HepG2 (cell line): ENCODE measurements around the gene PALM. TPM values are rescaled to one million over a fixed set of nuclear protein-coding genes. Genes with fewer than 3 reads are reported as not detected.
"Not testable (repeated sequence)": the region's sequence is repeated elsewhere in the genome, so short reads cannot be mapped to it uniquely, and the experiment has no call there.

Experiments used
- ATAC-seq: fragments of 200-7000 bp; cut with Tn5 transposase; 3 replicates; pipeline ENCODE4 v1.9.1; 2020; ENCODE audit warnings: mild to moderate bottlenecking, moderate library complexity
- BruUV-seq: library from RNA; stranded (reverse); fragments of 400-500 nt; replicated peaks from 2 replicates; lab custom pipeline; 2021; lab: Mats Ljungman, UMichigan
- CTCF ChIA-PET: fragments of 300-600 bp; formaldehyde crosslinking; extraction: SDS; loops from one replicate; lab custom pipeline; 2021; ENCODE audit warnings: low total read pairs, inconsistent platforms, low intra/inter-chr PET ratio; lab: Yijun Ruan, JAX
- POLR2A ChIA-PET: fragments of 350-600 bp; sonication (Branson Sonifier 250); formaldehyde crosslinking; loops from one replicate; lab custom pipeline; 2020; ENCODE audit warnings: antibody characterized with exemption, inconsistent platforms; lab: Yijun Ruan, JAX
- DNase-seq: peaks from one replicate; pipeline ENCODE4 v3.0.0-alpha.2; 2015; ENCODE audit warnings: low spot score
- FAIRE-seq: peaks from 3 replicates; lab custom pipeline; 2011; peaks lifted over from hg19 to GRCh38; lab: Jason Lieb, UNC
- H2AFZ ChIP-seq: one replicate; pipeline ENCODE4 v1.6.1; 2011; ENCODE audit warnings: low read length, inconsistent platforms
- H3K27ac ChIP-seq: fragments of 300-600 bp; 3 replicates; pipeline ENCODE4 v1.8.0; 2011; ENCODE audit warnings: mixed run types, mild to moderate bottlenecking, mixed read lengths, low read length, inconsistent platforms; ENCODE audit not compliant: insufficient read depth; ENCODE audit errors: extremely low read length
- H3K27me3 ChIP-seq, 2 experiments: fragments of 200-600 bp in 1 of 2; 2 replicates in 1 of 2; 3 replicates in 1 of 2; pipeline versions ENCODE4 v1.6.0 to v1.8.0; 2011; ENCODE audit warnings: low read length in 2 of 2, mild to moderate bottlenecking in 2 of 2, moderate library complexity in 2 of 2, inconsistent platforms in 1 of 2; ENCODE audit not compliant: insufficient read depth in 2 of 2, control insufficient read depth in 1 of 2
- H3K36me3 ChIP-seq, 2 experiments: fragments of 200-600 bp in 1 of 2; replicated peaks in 1 of 2; 2 replicates in 1 of 2; 3 replicates in 1 of 2; pipeline versions ENCODE4 v1.5.1 to v1.8.0; 2011; ENCODE audit warnings: low read length in 2 of 2, inconsistent platforms in 1 of 2; ENCODE audit not compliant: insufficient read depth in 2 of 2, control insufficient read depth in 1 of 2
- H3K4me1 ChIP-seq: 2 replicates; pipeline ENCODE4 v1.5.1; 2012; ENCODE audit warnings: low read length, inconsistent platforms; ENCODE audit not compliant: insufficient read depth
- H3K4me2 ChIP-seq: 2 replicates; pipeline ENCODE4 v1.6.0; 2011; ENCODE audit warnings: low read depth, low read length, inconsistent platforms
- H3K4me3 ChIP-seq, 3 experiments: fragments of 200-600 bp in 1 of 3; sonication (generic), shearing (Covaris generic) in 1 of 3; replicated peaks in 1 of 3; 2 replicates each; pipeline ENCODE4 v1.5.1; 2011 to 2016; ENCODE audit warnings: low read length in 3 of 3, inconsistent platforms in 2 of 3, low read depth in 2 of 3, mild to moderate bottlenecking in 2 of 3, control low read depth in 1 of 3, mixed read lengths in 1 of 3; ENCODE audit not compliant: insufficient read depth in 1 of 3
- H3K79me2 ChIP-seq: one replicate; pipeline ENCODE4 v1.6.1; 2011; ENCODE audit warnings: low read length, inconsistent platforms; ENCODE audit not compliant: insufficient read depth
- H3K9ac ChIP-seq: 2 replicates; pipeline ENCODE4 v1.6.0; 2011; ENCODE audit warnings: mild to moderate bottlenecking, low read depth, low read length, inconsistent platforms; ENCODE audit not compliant: insufficient read depth
- H3K9me3 ChIP-seq: 2 replicates; pipeline ENCODE4 v1.5.1; 2012; ENCODE audit warnings: mild to moderate bottlenecking, low read length
- H4K20me1 ChIP-seq: 2 replicates; pipeline ENCODE4 v1.6.0; 2011; ENCODE audit warnings: inconsistent platforms, mild to moderate bottlenecking, low read length, moderate library complexity; ENCODE audit not compliant: insufficient read depth
- CHD4 ChIP-seq: fragments of 200-600 bp; sonication (generic); IDR thresholded peaks from 2 replicates; pipeline ENCODE4 v1.7.0; 2017; ENCODE audit warnings: mild to moderate bottlenecking, low read length, borderline replicate concordance
- ZMYM3 ChIP-seq: sonication (generic); formaldehyde crosslinking; IDR thresholded peaks from 2 replicates; pipeline ENCODE4 v1.5.1; 2020; ENCODE audit warnings: mild to moderate bottlenecking, missing genetic modification reagents
- ZNF496 ChIP-seq: sonication (generic); formaldehyde crosslinking; IDR thresholded peaks from 2 replicates; pipeline ENCODE4 v1.8.1; 2023; ENCODE audit warnings: mild to moderate bottlenecking, moderate library complexity, missing genetic modification reagents; ENCODE audit not compliant: insufficient replicate concordance
- ZNF788 ChIP-seq: sonication (generic); formaldehyde crosslinking; IDR thresholded peaks from 2 replicates; pipeline ENCODE4 v1.5.0; 2020; ENCODE audit warnings: mild to moderate bottlenecking, missing genetic modification reagents, borderline replicate concordance
- ZSCAN25 ChIP-seq: sonication (generic); formaldehyde crosslinking; IDR thresholded peaks from 2 replicates; pipeline ENCODE4 v1.8.0; 2022; ENCODE audit warnings: mild to moderate bottlenecking, missing genetic modification reagents
- WGBS: methylation state at CpG from one replicate; pipeline ENCODE4 v1.1.6; 2017; ENCODE audit warnings: low lambda C conversion rate; 5-methylcytosine and 5-hydroxymethylcytosine counted together
- in situ Hi-C: cut with HindIII; loops from 2 replicates; pipeline ENCODE4 v1.10.0; 2017; ENCODE audit warnings: low pct_unique_long_range_greater_than_20kb; ENCODE audit not compliant: extremely low pct_ligation_motif_present
- intact Hi-C: fragments of 100-400 bp; cut with micrococcal nuclease; formaldehyde crosslinking; loops from one replicate; pipeline ENCODE4 v1.10.0; 2022; ENCODE audit not compliant: unreplicated experiment
- polyA plus RNA-seq, 8 experiments: library from polyadenylated mRNA; depleted of rRNA in 3 of 8; stranded (reverse) in 7 of 8; unstranded in 1 of 8; fragments of >200 nt; fragmentation: Illumina TruSeq in 4 of 8; extraction: Trizol in 4 of 8; gene quantifications; 2 replicates each; pipeline versions ENCODE4 v1.2.1 to v1.2.3, GENCODE V29; 2011 to 2016; ENCODE audit warnings: low read depth in 4 of 8, missing spikeins in 1 of 8, mixed read lengths in 1 of 8; ENCODE audit not compliant: insufficient read depth in 1 of 8
- total RNA-seq, 5 experiments: library from RNA; depleted of rRNA; stranded (reverse); fragments of >200 nt; fragmentation: Illumina TruSeq; extraction: Trizol; gene quantifications; 2 replicates each; pipeline ENCODE4 v1.2.3, GENCODE V29; 2016; ENCODE audit warnings: low read depth in 1 of 5
- TF ChIP-seq, protein P1 (sequence below): sonication (generic); formaldehyde crosslinking; IDR thresholded peaks from 2 replicates; pipeline ENCODE4 v1.4.0; 2020; ENCODE audit warnings: missing genetic modification reagents
- TF ChIP-seq, protein P2 (sequence below): sonication (generic); formaldehyde crosslinking; IDR thresholded peaks from 2 replicates; pipeline ENCODE4 v1.5.0; 2020; ENCODE audit warnings: mild to moderate bottlenecking, missing genetic modification reagents
- TF ChIP-seq, protein P3 (sequence below), 2 experiments: sonication (generic) in 1 of 2; formaldehyde crosslinking in 1 of 2; IDR thresholded peaks; 2 replicates each; pipeline versions ENCODE4 v1.5.1 to v1.6.1; 2011 to 2020; ENCODE audit warnings: borderline replicate concordance in 1 of 2, low read depth in 1 of 2, low read length in 1 of 2, mild to moderate bottlenecking in 1 of 2, missing genetic modification reagents in 1 of 2, moderate library complexity in 1 of 2
- TF ChIP-seq, protein P4 (sequence below): sonication (generic); formaldehyde crosslinking; IDR thresholded peaks from 2 replicates; pipeline ENCODE4 v1.5.0; 2020; ENCODE audit warnings: mild to moderate bottlenecking, missing genetic modification reagents

The PALM gene
- total and polyA plus RNA-seq, 2 of the 13 experiments (the other 11 are each of a cell fraction or from before 2014, with no cell fraction given): 4.0 to 9.7 TPM

DNA sequence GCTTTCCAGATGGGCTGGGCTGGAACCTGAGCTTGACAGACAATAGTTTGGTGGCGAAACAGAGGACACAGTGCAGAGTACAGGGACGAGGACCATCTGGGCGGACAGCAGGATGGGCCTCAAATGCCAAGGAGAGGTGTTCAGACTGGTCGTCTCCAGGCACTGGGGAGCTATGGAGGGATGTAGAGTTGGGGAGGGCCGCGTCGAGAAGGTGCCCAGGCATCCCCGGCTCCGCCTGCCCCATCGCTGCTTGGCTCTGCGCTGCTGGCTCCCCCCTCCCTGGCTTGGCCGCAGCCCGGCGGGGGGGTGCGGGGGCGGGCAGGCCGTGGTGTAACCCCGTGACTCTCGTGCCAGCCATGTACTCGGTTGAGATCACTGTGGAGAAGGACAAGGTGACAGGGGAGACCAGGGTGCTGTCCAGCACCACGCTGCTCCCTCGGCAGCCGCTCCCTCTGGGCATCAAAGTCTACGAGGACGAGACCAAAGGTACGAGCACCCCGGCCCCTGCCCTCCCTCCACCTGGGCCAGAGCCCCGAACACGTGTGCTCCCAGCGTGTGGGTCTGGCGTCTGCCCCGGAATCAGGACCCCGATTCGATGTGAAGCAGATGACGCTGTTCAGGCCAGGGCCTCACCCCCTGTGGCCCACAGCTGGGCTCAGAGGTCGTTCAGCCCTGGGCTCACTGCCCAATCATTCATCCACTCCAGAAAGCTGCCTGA lies 31.4 kb downstream of the PALM start (continued):
- TF ChIP-seq, protein P1, sequence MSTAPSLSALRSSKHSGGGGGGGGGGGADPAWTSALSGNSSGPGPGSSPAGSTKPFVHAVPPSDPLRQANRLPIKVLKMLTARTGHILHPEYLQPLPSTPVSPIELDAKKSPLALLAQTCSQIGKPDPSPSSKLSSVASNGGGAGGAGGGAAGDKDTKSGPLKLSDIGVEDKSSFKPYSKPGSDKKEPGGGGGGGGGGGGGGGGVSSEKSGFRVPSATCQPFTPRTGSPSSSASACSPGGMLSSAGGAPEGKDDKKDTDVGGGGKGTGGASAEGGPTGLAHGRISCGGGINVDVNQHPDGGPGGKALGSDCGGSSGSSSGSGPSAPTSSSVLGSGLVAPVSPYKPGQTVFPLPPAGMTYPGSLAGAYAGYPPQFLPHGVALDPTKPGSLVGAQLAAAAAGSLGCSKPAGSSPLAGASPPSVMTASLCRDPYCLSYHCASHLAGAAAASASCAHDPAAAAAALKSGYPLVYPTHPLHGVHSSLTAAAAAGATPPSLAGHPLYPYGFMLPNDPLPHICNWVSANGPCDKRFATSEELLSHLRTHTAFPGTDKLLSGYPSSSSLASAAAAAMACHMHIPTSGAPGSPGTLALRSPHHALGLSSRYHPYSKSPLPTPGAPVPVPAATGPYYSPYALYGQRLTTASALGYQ (CRISPR knock-in tag): no peak; the same call in 1 of the 2 replicates
- no peak for TF ChIP-seq ZNF496 (CRISPR knock-in tag)

DNA sequence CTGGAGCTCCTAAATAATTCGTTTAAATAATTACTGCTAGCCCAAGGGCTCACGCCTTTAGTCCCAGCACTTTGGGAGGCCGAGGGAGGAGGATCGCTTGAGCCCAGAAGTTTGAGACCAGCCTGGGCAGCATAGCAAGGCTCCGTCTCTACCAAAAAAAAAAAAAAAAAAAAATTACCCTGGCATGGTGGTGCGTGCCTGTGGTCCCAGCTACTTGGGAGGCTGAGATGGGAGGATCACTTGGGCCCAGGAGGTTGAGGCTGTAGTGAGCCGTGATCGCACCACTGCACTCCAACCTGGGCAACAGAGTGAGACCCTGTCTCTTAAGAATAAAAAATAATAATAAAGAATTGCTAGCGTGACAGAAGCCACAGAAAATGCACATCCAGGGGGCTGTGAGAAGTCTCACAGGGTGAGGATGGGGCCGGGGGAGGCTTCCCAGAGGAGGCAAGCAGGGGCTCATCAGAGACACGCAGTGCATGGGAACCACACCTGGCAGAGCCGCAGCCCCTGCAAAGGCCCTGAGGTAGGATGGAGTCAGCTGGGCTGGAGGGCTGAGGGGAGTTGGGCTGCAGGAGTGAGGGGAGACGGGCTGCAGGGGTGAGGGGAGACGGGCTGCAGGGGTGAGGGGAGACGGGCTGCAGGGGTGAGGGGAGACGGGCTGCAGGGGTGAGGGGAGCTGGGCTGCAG lies 32.2 kb downstream of the PALM start:
- BruUV-seq, DNase-seq, intact Hi-C loops, H4K20me1 ChIP-seq, H3K27me3 ChIP-seq, H2AFZ ChIP-seq, CTCF ChIA-PET, in situ Hi-C loops, ATAC-seq, H3K79me2 ChIP-seq, FAIRE-seq, H3K36me3 ChIP-seq, H3K9me3 ChIP-seq: not testable (repeated sequence)
- Histone ChIP-seq H3K9ac (peak overlapping the region; percentile 52; the same call in 1 of the 2 replicates), H3K27ac (peak overlapping the region; percentile 88), H3K4me1 (peaks cover 63% of the 10 kb centered on the region), H3K4me2 (peak overlapping the region; percentile 54), H3K4me3 (peak overlapping the region in 1 of 3 experiments; percentile 59; a peak in 2 of 6 replicates)
- POLR2A ChIA-PET: interaction anchor here (1.0 to 5.3 kb wide), 12 partner anchors 10 to 80 kb away, joined by 3 to 81 read pairs (median 6); partner anchors contain the start of genes MISP, PALM and RNF126
- 72% methylated on average over 16 of the region's 16 CpGs for WGBS
- TF ChIP-seq ZSCAN25 (CRISPR knock-in tag) (peak; percentile 100), CHD4 (peak; percentile 98), ZNF788 (CRISPR knock-in tag) (0 out of 2 replicates have a peak, but pooled peaks have one; percentile 20), ZMYM3 (CRISPR knock-in tag) (peak; percentile 90)
- TF ChIP-seq, protein P2, sequence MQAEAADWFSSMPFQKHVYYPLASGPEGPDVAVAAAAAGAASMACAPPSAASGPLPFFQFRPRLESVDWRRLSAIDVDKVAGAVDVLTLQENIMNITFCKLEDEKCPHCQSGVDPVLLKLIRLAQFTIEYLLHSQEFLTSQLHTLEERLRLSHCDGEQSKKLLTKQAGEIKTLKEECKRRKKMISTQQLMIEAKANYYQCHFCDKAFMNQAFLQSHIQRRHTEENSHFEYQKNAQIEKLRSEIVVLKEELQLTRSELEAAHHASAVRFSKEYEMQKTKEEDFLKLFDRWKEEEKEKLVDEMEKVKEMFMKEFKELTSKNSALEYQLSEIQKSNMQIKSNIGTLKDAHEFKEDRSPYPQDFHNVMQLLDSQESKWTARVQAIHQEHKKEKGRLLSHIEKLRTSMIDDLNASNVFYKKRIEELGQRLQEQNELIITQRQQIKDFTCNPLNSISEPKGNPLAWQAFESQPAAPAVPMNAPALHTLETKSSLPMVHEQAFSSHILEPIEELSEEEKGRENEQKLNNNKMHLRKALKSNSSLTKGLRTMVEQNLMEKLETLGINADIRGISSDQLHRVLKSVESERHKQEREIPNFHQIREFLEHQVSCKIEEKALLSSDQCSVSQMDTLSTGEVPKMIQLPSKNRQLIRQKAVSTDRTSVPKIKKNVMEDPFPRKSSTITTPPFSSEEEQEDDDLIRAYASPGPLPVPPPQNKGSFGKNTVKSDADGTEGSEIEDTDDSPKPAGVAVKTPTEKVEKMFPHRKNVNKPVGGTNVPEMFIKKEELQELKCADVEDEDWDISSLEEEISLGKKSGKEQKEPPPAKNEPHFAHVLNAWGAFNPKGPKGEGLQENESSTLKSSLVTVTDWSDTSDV (CRISPR knock-in tag): 0 out of 2 replicates have a peak, but pooled peaks have one; percentile 5
- TF ChIP-seq, protein P3, sequence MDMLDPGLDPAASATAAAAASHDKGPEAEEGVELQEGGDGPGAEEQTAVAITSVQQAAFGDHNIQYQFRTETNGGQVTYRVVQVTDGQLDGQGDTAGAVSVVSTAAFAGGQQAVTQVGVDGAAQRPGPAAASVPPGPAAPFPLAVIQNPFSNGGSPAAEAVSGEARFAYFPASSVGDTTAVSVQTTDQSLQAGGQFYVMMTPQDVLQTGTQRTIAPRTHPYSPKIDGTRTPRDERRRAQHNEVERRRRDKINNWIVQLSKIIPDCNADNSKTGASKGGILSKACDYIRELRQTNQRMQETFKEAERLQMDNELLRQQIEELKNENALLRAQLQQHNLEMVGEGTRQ (IDR thresholded peaks at IDR 0.05; ENCODE audit: low read depth, low read length): not testable (repeated sequence)
- TF ChIP-seq, protein P3 (CRISPR knock-in tag; IDR thresholded peaks at IDR 0.05; ENCODE audit: borderline replicate concordance): 0 out of 2 replicates have a peak, but pooled peaks have one; percentile 26
- TF ChIP-seq, protein P4, sequence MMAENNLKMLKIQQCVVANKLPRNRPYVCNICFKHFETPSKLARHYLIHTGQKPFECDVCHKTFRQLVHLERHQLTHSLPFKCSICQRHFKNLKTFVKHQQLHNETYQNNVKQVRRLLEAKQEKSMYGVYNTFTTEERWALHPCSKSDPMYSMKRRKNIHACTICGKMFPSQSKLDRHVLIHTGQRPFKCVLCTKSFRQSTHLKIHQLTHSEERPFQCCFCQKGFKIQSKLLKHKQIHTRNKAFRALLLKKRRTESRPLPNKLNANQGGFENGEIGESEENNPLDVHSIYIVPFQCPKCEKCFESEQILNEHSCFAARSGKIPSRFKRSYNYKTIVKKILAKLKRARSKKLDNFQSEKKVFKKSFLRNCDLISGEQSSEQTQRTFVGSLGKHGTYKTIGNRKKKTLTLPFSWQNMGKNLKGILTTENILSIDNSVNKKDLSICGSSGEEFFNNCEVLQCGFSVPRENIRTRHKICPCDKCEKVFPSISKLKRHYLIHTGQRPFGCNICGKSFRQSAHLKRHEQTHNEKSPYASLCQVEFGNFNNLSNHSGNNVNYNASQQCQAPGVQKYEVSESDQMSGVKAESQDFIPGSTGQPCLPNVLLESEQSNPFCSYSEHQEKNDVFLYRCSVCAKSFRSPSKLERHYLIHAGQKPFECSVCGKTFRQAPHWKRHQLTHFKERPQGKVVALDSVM (CRISPR knock-in tag): peak; percentile 94
